Activated CD4-positive, alpha-beta T cell treated with anti-CD3 and anti-CD28 coated beads, Interleukin-2, amount 50 U/mL, for 4 hours (primary cell): ENCODE data around the gene TPCN2.
"Not testable (repeated sequence)": the region's sequence is repeated elsewhere in the genome, so short reads cannot be mapped to it uniquely, and the experiment has no call there.

Source experiments
- DNase-seq, 2 experiments: peaks; one replicate each; pipeline ENCODE4 v3.0.0-alpha.2; 2020

The TPCN2 gene

DNA sequence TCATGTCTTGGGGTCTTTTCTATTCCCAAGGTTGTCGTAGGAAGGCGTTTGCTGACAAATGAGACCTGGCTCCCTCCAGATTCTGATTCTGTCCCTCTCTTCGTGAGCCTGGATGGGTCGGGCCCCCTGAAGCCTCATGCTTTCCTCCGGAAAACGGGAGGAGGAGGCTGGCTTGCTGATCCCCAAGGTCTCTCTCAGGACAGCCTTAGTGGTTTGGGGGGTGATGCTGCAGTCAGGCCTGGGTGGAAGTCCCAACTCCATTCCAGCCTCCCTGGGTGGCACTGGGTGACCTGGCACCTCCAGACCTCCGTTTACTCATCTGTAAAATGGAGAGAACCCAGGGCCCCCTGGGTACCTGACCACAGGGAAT lies 83.6 kb downstream of the TPCN2 start:
- DNase-seq = no peak

DNA sequence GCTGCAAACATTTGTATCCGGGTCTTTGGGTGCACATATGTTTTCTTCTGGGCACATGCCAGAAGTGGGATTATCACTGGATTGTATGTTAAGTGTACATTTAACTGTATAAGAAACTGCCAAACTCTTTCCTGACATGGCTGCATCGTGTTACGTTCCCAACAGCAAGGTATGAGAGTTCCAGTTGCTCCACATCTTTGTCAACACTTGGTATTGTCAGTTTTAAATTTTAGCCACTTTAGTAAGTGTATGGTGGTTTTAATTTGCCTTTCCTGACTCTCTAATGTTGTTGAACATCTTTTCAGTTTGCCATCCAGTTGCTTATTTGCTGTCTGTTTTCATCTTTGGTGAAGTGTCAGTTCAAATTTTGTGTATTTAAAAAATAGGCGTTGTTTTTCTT lies 84.5 kb downstream of the TPCN2 start:
- no peak for DNase-seq

DNA sequence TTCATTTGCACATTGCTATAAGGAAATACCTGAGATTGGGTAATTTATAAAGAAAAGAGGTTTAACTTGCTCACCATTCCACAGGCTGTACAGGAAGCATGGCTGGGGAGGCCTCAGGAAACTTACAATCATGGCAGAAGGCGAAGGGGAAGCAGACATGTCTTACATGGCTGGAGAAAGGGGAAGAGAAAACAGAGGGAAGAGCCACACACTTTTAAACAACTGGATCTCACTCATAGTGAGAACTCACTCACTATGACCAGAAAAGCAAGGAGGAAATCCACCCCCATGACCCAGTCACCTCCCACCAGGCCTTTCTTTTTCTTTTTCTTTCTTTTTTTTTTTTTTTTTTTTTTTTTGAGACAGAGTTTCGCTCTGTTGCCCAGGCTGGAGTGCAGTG lies 85.5 kb downstream of the TPCN2 start:
- not testable (repeated sequence) for DNase-seq

DNA sequence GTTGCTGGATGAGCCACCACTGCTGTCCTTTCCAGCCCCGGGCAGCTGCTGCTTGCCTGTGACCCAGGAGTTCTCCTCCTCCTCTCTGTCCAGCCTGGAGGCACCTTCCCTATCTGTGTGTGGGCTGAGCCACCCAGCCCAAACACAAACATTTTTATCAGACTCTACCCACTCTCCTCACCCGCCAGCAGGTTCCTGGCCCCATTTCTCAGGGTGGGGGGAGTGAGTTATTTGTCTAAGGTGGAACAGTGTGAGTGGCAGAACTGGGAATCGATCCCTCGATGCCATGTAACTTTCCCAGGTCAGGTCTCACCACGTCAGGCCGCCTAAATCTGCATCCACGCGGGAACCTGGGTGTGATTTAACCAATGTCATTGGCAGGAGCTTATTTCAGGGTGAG lies 86.2 kb downstream of the TPCN2 start:
- DNase-seq = no peak

DNA sequence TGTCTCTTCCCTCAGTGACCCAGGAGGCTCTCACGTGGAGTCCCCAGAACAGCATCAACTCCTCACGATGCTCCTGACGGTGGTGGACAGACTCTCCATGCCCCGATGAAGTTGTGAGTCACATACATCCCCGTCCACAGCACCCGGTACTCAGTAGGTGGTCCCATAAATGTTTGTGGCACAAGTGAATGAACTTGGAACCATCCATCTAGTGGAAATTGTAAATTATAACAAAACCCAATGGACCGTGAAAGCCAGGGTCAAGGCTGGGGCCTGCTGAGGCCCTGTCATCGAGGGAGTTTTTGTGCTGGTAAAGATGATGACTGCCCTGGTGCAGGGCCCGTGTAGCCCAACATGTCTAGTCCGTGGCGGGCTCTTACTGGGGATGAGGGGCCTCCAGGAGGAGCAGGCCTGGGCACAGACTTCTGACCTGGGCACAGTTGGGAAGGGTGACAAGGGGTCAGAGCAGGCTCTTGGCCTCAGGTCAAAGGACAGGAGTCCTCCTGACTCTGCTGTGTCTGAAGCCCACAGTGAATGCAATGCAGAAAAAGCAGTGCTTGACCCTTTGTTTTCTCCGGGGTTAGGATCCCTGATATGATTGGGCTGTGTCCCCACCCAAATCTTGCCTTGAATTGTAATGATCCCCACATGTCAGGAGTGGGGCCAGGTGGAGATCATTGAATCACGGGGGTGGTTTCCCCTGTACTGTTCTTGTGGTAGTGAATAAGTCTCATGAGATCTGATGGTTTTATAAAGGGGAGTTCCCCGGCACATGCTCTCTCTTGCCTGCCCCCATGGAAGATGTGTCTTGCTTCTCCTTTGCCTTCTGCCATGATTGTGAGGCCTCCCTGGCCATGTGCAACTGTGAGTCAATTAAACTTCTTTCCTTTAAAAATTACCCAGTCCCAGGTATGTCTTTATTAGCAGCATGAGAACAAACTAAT lies 87.0 kb downstream of the TPCN2 start:
- DNase-seq = no peak

DNA sequence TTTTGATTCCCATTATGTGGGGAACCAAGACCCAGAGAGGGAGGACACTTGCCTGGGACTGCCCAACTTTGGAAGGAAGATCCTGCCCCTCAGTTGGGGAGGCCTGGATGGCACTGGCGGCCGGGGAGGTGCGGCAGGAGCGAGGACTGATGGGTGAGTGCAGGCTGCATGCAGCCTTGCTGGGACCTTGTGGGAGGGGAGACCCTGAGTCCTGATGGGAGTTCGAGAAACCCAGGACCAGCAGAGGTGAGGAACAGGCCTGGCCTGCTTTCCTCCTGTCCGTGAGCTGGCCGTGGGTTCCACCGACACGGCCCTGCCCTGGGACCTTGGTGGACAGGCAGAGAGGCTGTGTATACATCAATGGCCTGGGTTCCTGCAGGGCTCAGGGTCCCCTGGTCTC lies 87.7 kb downstream of the TPCN2 start:
- no peak for DNase-seq

DNA sequence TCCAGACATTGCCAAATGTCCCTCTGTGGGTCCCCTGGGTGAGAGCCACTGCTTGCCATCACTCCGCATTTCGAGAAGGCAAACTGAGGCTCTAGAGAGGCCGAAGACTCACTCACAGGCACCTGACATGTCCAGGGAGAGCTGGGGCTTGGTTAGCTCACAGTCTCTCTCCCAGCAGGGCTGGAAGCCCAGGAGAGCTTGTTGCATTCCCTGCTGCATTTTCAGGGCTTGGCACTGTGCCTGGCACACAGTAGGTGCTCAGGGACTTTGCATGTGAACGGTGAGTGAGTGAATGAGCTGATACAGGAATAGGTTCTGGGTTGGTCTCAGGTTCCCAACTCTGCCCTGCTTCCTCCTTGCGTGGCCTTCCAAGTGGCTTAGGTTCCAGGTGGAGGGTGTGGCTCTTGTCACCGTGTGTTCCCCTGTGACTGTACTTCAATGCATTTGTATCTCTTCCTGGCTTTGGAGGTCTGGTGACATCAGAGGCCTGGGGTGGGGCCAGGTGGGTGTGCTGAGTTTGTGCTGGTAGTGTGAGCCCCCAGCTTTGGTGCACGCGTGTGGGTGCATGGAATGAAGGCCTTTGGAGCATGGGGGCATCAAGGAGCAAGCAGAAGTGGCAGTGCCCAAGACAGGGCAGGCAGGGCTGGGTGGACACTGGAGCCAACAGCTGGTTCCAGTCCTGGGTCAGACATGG lies 88.6 kb downstream of the TPCN2 start:
- no peak for DNase-seq

DNA sequence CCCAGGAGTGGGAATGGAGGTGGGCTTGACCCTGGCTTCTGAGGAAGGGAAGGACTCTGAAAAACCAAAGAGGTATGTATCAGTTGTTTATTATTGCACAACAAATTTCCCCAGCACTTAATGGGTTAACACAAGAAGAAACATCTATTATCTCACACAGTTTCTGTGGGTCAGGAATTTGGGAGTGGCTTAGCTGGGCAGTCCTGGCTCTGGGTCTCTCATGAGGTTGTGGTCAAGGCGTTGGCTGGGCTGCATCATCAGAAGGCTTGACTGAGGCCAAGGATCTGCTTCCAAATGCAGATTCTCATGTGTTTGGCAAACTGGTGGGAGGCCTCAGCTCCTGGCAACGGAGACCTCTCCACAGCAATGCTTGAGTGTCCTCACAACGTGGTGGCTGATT lies 89.5 kb downstream of the TPCN2 start:
- no peak for DNase-seq

DNA sequence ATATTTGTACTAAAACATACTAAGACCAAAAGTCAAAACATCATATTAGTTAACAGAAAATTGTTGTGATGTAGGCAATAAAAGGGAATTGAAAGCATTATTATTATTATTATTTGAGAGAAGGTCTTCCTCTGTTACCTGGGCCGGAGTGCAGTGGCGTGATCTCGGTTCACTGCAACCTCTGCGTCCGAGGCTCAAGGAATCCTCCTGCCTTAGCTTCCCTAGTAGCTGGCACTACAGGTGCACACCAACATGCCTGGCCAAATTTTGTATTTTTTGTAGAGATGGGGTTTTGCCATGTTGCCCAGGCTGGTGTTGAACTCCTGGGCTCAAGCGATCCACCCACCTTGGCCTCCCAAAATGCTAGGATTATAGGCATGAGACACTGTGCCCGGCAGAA lies 91.4 kb downstream of the TPCN2 start:
- not testable (repeated sequence) for DNase-seq

DNA sequence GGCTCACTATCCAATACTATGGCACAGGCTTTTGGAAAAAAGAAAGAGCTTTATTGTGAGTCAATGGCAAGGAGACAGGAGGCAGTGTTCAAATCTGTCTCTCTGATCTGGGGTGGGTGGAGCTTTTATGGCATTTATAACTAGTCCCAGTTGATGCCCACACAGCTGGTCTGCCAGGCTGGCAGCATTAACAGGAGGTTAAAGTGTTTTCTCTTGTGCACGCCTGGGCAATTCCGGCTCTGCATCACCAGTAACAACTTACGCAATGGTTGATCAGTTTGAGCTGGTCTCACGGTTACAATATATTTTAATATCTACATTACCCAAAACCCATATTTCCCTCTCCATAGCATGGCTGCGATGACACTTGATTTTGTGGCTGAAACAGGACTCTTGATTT lies 91.9 kb downstream of the TPCN2 start:
- no peak for DNase-seq

DNA sequence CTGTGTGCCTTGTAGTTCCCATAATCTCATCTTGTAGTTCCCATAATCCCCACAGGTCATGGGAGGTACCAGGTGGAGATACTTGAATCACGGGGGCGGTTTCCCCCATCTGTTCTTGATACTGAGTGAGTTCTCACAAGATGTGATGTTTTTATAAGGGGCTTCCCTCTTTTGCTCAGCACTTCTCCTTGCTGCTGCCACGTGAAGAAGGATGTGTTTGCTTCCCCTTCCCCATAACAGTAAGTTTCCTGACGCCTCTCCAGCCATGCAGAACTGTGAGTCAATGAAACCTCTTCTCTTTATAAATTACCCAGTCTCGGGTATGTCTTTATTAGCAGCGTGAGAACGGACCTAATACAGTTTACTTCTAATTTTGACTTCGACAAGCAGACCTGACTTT lies 93.0 kb downstream of the TPCN2 start:
- no peak for DNase-seq

DNA sequence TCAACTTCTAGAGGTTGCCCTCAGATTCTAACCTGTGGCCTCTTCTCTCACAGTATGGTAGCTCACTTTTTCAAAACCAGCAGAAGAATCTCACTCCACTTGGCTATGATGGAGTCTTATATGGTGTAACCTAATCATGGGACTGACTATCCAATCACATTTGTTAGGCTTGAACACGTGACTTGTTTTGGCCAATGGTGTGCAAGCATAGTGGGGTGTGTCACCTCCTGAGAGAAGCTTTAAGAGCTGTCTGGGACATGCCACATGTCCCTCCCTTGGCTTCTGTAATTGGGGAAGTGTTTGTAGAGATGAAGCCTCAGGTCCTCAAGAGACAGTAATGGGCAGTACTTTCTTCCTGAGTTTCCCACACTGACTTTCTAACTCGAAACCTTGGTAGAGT lies 94.2 kb downstream of the TPCN2 start:
- DNase-seq = no peak

DNA sequence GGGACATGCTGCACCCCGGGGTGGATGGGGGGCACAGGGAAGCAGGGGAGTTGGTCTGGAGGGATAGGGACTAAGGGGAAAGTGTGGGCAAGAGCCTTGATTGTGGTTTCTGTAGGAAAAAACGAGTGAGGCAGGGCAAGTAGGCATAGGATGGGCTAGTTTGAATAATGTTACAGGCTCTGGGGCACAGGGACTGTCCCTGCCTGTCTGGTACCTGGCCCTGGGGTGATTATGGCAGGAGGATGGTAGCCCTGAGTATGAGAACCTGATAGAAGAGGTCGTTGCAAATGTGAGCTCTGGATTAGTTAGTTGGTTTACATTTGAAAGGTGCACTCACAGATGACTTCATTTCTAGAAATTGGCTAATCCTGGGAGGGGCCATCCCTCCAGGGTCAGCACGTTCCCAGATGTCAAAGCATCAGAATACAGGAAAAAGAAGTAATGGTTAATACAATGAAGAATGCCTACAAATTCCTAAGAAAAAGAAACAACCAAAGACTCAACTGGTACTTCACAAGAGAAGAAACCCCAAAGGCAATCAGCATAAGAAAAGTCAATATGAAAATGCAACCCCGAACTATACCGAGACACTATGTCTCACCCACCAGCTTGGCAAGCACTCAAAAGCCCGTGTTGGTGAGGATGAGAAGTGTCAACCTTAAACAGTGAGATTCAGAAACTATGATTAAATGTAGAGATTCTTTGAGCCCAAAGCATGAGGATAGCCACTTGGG lies 95.8 kb downstream of the TPCN2 start:
- no peak for DNase-seq

DNA sequence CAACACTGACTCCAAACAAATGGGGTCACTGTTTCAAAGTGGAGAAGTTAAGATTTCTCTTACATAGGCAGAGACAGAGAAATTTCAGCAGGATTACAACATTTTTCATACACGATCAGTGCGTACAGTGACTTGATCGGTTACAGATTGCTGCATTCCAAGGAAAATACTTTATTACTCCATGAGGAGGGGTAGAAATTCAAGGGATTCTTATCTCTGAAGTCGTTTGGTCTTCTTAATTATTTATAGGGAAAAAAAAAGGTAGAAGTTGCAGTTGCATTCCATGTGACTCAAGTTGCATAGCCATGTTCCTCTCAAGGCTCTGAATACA lies 96.3 kb downstream of the TPCN2 start:
- no peak for DNase-seq

DNA sequence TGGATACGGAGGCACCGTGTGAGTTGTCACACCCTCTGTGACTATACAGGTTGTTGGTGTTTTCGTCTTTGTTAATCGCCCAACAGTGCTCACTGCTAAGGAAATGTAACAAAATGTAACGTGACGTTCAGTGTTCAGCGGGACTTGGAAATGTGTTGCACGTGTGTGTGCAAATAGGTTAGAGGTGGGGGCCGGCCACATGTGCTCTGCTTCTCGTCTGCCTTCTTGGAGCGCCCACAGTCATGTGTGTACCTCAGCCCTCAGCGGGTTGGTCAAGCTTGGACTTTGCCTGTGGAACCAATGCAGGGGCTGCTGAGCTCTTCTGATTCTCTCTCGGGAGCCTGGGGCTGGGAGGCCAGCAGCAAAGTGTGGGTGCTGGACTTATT lies 99.6 kb downstream of the TPCN2 start:
- DNase-seq = no peak

DNA sequence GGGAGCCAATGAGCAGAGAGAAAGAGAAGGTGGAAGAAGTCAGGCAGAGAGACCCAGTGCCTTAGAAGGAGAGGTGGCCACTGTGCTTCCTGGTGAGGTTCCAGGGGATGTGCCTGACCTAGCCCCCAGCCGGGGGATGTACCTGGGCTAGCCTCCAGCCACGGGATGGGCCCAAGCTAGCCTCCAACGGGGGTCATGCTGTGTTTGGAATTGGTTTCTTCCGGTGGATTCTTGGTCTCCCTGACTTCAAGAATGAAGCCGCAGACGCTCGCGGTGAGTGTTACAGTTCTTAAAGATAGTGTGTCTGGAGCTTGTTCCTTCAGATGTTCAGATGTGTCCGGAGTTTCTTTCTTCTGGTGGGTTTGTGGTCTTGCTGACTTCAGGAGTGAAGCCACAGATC lies 100.1 kb downstream of the TPCN2 start:
- DNase-seq = no peak

DNA sequence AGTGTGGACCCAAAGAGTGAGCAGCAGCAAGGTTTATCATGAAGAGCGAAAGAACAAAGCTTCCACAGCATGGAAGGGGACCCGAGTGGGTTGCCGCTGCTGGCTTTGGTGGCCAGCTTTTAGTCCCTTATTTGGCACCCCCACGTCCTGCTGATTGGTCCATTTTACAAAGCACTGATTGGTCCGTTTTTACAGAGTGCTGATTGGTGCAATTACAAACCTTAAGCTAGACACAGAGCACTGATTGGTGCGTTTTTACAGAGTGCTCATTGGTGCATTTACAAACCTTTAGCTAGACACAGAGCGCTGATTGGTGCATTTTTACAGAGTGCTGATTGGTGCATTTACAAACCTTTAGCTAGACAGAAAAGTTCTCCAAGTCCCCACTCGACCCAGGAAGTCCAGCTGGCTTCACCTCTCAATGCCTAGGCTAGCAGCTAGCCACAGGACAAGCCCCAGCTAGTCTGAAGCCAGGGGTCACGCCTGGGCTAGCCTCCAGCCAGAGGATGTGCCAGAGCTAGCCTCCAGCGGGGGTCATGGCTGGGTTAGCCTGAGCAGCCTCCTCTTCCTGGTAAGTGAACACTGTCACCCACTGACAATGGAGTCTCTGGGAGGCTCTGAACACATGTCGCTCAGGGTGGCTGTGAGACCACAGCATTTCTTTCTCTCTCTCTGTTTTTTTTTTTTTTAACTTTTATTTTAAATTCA lies 100.8 kb downstream of the TPCN2 start:
- not testable (repeated sequence) for DNase-seq

DNA sequence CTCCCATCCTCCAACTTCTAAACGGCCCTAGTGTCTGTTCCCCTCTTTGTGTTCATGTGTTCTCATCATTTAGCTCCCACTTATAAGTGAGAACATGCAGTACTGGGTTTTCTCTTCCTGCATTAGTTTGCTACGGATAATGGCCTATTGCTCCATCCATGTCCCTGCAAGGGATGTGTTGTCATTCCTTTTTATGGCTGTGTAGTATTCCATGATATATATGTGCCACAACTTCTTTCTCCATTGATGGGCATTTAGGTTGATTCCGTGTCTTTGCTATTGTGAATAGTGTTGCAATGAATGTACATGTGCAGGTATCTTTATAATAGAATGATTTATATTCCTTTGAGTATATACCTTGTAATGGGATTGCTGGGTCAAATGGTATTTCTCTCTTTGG lies 101.4 kb downstream of the TPCN2 start:
- no peak for DNase-seq

DNA sequence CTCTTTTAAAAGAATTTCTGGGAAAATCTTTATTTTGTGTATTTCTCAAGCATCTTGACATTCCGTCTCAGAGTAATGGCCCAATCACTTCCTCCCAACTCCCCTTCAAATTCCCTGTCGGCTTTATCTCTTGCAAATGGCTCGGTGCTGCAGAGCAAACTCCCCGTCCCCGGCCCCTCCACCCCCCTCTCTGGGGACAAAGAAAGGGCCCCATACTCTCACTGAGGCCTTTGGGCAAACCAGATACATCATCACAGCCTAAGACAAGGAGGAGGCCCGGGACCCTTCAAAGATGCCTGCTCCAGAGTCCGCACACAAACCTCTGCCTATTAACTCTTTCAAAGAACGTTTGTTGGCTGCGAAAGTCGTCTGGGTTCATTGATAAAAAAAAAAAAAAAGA lies 103.1 kb downstream of the TPCN2 start:
- DNase-seq = no peak

DNA sequence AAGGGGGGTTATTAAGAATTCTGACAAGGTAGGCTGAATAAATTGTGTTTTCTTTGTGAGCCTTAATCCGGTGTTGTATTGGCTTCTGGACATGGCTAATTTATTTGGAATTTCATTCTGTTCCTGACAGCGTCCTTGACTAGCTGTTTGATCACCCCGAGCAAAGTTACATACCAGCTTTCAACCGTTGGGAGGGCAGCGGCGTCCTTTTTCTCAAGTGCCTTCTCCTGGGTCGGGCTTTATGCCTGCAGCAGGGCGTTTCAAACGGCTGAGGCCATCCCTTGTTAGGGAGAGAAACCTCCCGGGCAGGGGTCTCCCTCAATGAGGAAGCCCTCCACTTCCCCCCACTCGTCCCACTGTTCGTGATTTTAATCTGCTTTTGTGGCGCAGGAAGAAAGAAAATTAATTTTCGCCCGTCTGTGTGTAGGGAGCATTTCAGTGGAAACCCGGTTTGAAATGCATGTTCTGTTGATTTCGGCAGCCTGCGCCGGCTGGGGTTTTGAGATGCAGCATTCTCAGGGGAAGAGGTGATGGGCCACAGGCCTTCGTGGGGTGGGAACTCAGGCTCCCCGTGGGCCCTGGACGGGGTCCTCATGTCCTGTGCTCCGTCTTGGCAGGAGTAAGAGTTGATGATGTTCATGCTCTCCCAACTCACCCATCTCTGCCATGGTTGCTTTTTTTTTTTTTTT lies 104.1 kb downstream of the TPCN2 start:
- no peak for DNase-seq

DNA sequence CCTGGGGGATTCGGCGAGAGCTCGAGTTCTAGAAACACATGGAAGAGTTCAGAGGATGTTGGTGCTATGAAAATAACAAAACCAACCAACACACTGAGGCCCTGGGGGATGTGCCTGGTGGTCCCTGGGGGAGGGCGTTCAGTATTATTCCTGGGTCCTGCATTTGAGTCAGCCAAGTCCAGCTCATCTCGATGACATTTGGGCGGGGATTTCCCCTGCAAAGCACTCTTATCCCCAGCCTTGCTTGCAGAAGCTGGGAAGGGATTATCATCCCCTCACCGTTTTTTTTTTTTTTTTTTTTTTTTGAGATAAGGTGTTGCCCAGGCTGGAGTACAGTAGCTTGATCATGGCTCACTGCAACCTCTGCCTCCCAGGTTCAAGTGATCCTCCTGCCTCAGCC lies 104.9 kb downstream of the TPCN2 start:
- no peak for DNase-seq

DNA sequence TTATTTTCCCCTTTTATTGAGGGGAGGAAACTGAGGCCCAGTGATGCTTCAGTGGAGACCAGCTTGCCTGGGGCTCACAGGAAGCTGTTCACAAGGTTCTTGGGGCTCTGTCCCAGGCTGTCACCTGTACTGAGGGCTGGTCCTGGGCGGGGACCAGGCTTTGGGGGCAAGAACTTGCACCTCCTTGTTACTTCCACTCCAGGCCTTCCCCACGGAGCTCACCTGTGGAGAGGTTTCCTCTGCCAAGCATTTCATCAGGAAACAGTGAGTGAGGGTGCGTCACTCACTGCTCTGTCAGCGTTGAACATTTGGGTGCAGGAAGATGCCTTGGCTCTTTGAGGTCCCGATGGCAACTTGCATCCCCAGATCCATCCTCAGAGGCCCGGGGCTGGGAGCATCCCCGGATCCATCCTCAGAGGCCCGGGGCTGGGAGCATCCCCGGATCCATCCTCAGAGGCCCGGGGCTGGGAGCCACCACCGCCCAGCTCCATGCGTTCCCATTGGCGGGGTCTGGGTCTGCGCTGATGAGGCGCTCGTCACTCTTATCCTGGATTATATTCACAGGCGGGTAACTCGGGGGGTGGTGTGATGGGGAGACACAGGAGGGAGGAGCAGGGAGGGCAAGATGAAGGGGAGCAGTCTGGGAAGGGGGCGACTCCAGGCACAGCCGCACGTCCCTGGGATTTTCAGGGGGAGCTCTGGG lies 105.6 kb downstream of the TPCN2 start:
- DNase-seq = no peak
